K562 (cell line): ENCODE measurements around the gene TMEM205. TPM values are rescaled to one million over a fixed set of nuclear protein-coding genes. Genes with fewer than 3 reads are reported as not detected.

Source experiments
- E2F4 ChIP-seq: sonication (generic); formaldehyde crosslinking; IDR thresholded peaks from 2 replicates; pipeline ENCODE4 v1.8.0; 2022; ENCODE audit warnings: mild to moderate bottlenecking, low read depth, missing genetic modification reagents
- E2F6 ChIP-seq, 2 experiments: IDR thresholded peaks; 2 replicates each; pipeline ENCODE4 v1.6.1; 2011; ENCODE audit warnings: borderline replicate concordance in 1 of 2, control low read depth in 1 of 2, low read depth in 1 of 2, low read length in 1 of 2, mild to moderate bottlenecking in 1 of 2, mixed read lengths in 1 of 2, moderate library complexity in 1 of 2; ENCODE audit not compliant: insufficient read depth in 1 of 2, insufficient read length in 1 of 2, poor library complexity in 1 of 2, severe bottlenecking in 1 of 2; ENCODE audit errors: extremely low read depth in 1 of 2
- FOXK1 ChIP-seq: sonication (generic); formaldehyde crosslinking; IDR thresholded peaks from 2 replicates; pipeline ENCODE4 v1.8.0; 2022; ENCODE audit warnings: missing genetic modification reagents, mild to moderate bottlenecking, borderline replicate concordance
- GTF2B ChIP-seq: IDR thresholded peaks from 2 replicates; pipeline ENCODE4 v1.6.1; 2011; ENCODE audit not compliant: insufficient read length; ENCODE audit errors: extremely low read depth
- KDM1A ChIP-seq, 2 experiments: fragments of 450-650 bp; IDR thresholded peaks; 2 replicates each; pipeline ENCODE4 v1.6.1; 2016; ENCODE audit warnings: mild to moderate bottlenecking in 2 of 2
- MAFF ChIP-seq: IDR thresholded peaks from 2 replicates; pipeline ENCODE4 v1.6.1; 2012; ENCODE audit warnings: low read length, improper control_type of control experiment
- NRF1 ChIP-seq, 2 experiments: fragments of 450-650 bp; IDR thresholded peaks in 1 of 2; conservative IDR thresholded peaks in 1 of 2; 2 replicates each; pipeline ENCODE4 v1.6.1; 2014; ENCODE audit warnings: mild to moderate bottlenecking in 2 of 2
- SFPQ ChIP-seq: fragments of 200-400 bp; formaldehyde crosslinking; IDR thresholded peaks from 2 replicates; pipeline ENCODE4 v1.6.1; 2017; ENCODE audit warnings: mild to moderate bottlenecking, low read depth, low read length, moderate library complexity
- TAF7 ChIP-seq: fragments of 450-650 bp; IDR thresholded peaks from 2 replicates; pipeline ENCODE4 v1.6.1; 2016; ENCODE audit warnings: missing genetic modification characterization, missing compliant biosample characterization
- TARDBP ChIP-seq: fragments of 450-650 bp; IDR thresholded peaks from 2 replicates; pipeline ENCODE4 v1.6.1; 2016
- TCF7 ChIP-seq: sonication (generic); IDR thresholded peaks from 2 replicates; pipeline ENCODE4 v1.6.1; 2016; ENCODE audit warnings: antibody characterized with exemption, borderline replicate concordance
- ZNF507 ChIP-seq: conservative IDR thresholded peaks from 2 replicates; pipeline ENCODE4 v1.6.1; 2017; ENCODE audit warnings: missing genetic modification characterization, missing compliant biosample characterization
- polyA plus RNA-seq, 8 experiments: library from polyadenylated mRNA; depleted of rRNA in 4 of 8; stranded (reverse) in 5 of 8; unstranded in 3 of 8; fragments of >200 nt; fragmentation: Nextera tagmentation in 2 of 8; fragmentation: Illumina TruSeq in 1 of 8; extraction: Ambion mirVana in 2 of 8; extraction: Trizol in 1 of 8; gene quantifications; 2 replicates each; pipeline versions ENCODE4 v1.2.1 to v1.2.3, GENCODE V29; 2011 to 2014; ENCODE audit warnings: inconsistent platforms in 1 of 8, missing spikeins in 1 of 8
- total RNA-seq, 7 experiments: library from RNA; depleted of rRNA in 6 of 7; stranded (reverse); fragments of >200 nt in 6 of 7; fragmentation: Illumina TruSeq in 2 of 7; extraction: Trizol in 2 of 7; gene quantifications; 2 replicates each; pipeline versions ENCODE4 v1.2.1 to v1.2.3, GENCODE V29; 2011 to 2021; ENCODE audit warnings: low replicate concordance in 1 of 7

The TMEM205 gene
- total and polyA plus RNA-seq, 9 of the 15 experiments (the other 6 are each of a cell fraction or from before 2014, with no cell fraction given): 21.3 to 81.5 (median 44.1) TPM

- no peak for TF ChIP-seq E2F4 (CRISPR knock-in tag)
- no peak for TF ChIP-seq FOXK1 (CRISPR knock-in tag)
- TF ChIP-seq TCF7: no peak
- TF ChIP-seq GTF2B: no peak
- TF ChIP-seq E2F6 (IDR thresholded peaks at IDR 0.05; ENCODE audit: borderline replicate concordance in 1 of 2, extremely low read depth in 1 of 2, insufficient read depth in 1 of 2, insufficient read length in 1 of 2, low read depth in 1 of 2, low read length in 1 of 2, poor library complexity in 1 of 2, severe bottlenecking in 1 of 2): peak in 1 of 2 experiments; percentile 29
- no peak for TF ChIP-seq SFPQ
- TF ChIP-seq TARDBP: no peak
- no peak for TF ChIP-seq KDM1A (IDR thresholded peaks at IDR 0.05)
- TF ChIP-seq TAF7 (tag): no peak
- TF ChIP-seq MAFF: no peak
- no peak for TF ChIP-seq ZNF507 (tag)
- TF ChIP-seq NRF1 (conservative IDR thresholded peaks at IDR 0.05 in 1 of 2, IDR thresholded peaks at IDR 0.05 in 1 of 2): no peak
Measured at GRCh38 chr19:11345122-11345803, 805 bp downstream of the TMEM205 start (continued).
